A673 (cell line): ENCODE results near the gene DMD. TPM values are rescaled to one million over a fixed set of nuclear protein-coding genes. Genes with fewer than 3 reads are reported as not detected.
A peak's percentile ranks its signal among the peaks of the same experiment; 100 is the strongest.
"Not testable (repeated sequence)": the region's sequence is repeated elsewhere in the genome, so short reads cannot be mapped to it uniquely, and the experiment has no call there.

ENCODE experiments used
- BruUV-seq: library from RNA; stranded (reverse); fragments of 400-500 nt; replicated peaks from 2 replicates; lab custom pipeline; 2021; lab: Mats Ljungman, UMichigan
- CTCF ChIA-PET: fragments of 300-600 bp; sonication (Branson Sonifier 250); formaldehyde crosslinking; loops from one replicate; lab custom pipeline; 2022; ENCODE audit warnings: antibody characterized with exemption; lab: Charles Lee
- POLR2A ChIA-PET: fragments of 300-600 bp; sonication (Branson Sonifier 250); formaldehyde crosslinking; loops from one replicate; lab custom pipeline; 2022; ENCODE audit warnings: antibody characterized with exemption; ENCODE audit not compliant: low non-redundant PET; lab: Charles Lee
- DNase-seq: peaks from one replicate; pipeline ENCODE4 v3.0.0-alpha.2; 2015; ENCODE audit warnings: low spot score
- H3K27ac ChIP-seq: fragments of 200-600 bp; sonication (generic); 2 replicates; pipeline ENCODE4 v1.5.1; 2016; ENCODE audit warnings: mixed run types, low read depth, mild to moderate bottlenecking, mixed read lengths, antibody characterized with exemption, low read length; ENCODE audit not compliant: poor library complexity, severe bottlenecking
- H3K27me3 ChIP-seq: fragments of 200-600 bp; sonication (generic); replicated peaks from 2 replicates; pipeline ENCODE4 v1.6.1; 2017; ENCODE audit warnings: mixed run types, low read depth, mild to moderate bottlenecking, mixed read lengths, antibody characterized with exemption, low read length; ENCODE audit not compliant: insufficient read depth, poor library complexity
- H3K36me3 ChIP-seq: fragments of 200-600 bp; sonication (generic); 2 replicates; pipeline ENCODE4 v1.6.1; 2016; ENCODE audit warnings: mixed run types, mild to moderate bottlenecking, mixed read lengths, antibody characterized with exemption, low read length; ENCODE audit not compliant: insufficient read depth, poor library complexity, severe bottlenecking
- H3K4me1 ChIP-seq: fragments of 200-600 bp; sonication (generic); 2 replicates; pipeline ENCODE4 v1.6.1; 2017; ENCODE audit warnings: mixed run types, mild to moderate bottlenecking, mixed read lengths, antibody characterized with exemption, low read length; ENCODE audit not compliant: insufficient read depth, poor library complexity, severe bottlenecking
- H3K4me3 ChIP-seq: fragments of 200-600 bp; sonication (generic); 2 replicates; pipeline ENCODE4 v1.5.1; 2016; ENCODE audit warnings: low read depth, mixed run types, mild to moderate bottlenecking, mixed read lengths, low read length; ENCODE audit not compliant: poor library complexity, severe bottlenecking
- H3K9me3 ChIP-seq: fragments of 200-600 bp; sonication (generic); 2 replicates; pipeline ENCODE4 v1.6.1; 2016; ENCODE audit warnings: mixed run types, low read depth, mild to moderate bottlenecking, mixed read lengths, antibody characterized with exemption, low read length; ENCODE audit not compliant: poor library complexity, severe bottlenecking
- CTCF ChIP-seq: fragments of 300-800, 200-600 bp; sonication (generic); conservative IDR thresholded peaks from 2 replicates; pipeline ENCODE4 v1.5.1; 2017; ENCODE audit warnings: low read depth, mild to moderate bottlenecking, antibody characterized with exemption, low read length, moderate library complexity, mixed read lengths
- EZH2 ChIP-seq: fragments of 200-600 bp; sonication (generic); IDR thresholded peaks from 2 replicates; pipeline ENCODE4 v1.6.1; 2017; ENCODE audit warnings: borderline replicate concordance, low read depth, mild to moderate bottlenecking, mixed read lengths, antibody characterized with exemption, low read length; ENCODE audit not compliant: poor library complexity, severe bottlenecking
- intact Hi-C: fragments of 100-400 bp; cut with micrococcal nuclease; formaldehyde crosslinking; loops from one replicate; pipeline ENCODE4 v1.10.0; 2022; ENCODE audit not compliant: unreplicated experiment
- total RNA-seq: library from RNA; stranded (reverse); gene quantifications from 2 replicates; pipeline ENCODE4 v1.2.3, GENCODE V29; 2021

DMD gene
- total RNA-seq, 1 experiment from 2014 or later: 5.4 TPM

GRCh38 chrX:33188881-33189280 is 22.5 kb downstream of the DMD start:
- H3K27ac ChIP-seq: no peak overlapping the region
- H3K27me3 ChIP-seq: no peaks in the 10 kb centered on the region
- no peaks in the 10 kb centered on the region for H3K9me3 ChIP-seq
- H3K4me3 ChIP-seq: no peak overlapping the region
- H3K36me3 ChIP-seq: no peaks in the 10 kb centered on the region
- intact Hi-C loops: no loop called here
- TF ChIP-seq CTCF: no peak
- no peak for TF ChIP-seq EZH2
- no TSS peak for BruUV-seq
- ChIA-PET CTCF (no interaction called here), POLR2A (no interaction called here)
- DNase-seq: no peak
- no peaks in the 10 kb centered on the region for H3K4me1 ChIP-seq

- TF ChIP-seq CTCF (no peak), EZH2 (no peak)
- ChIA-PET POLR2A (no interaction called here), CTCF (no interaction called here)
- no peaks in the 10 kb centered on the region for H3K9me3 ChIP-seq
- H3K27ac ChIP-seq: no peak overlapping the region
- BruUV-seq: no TSS peak
- no peak overlapping the region for H3K4me3 ChIP-seq
- no peaks in the 10 kb centered on the region for H3K4me1 ChIP-seq
- H3K27me3 ChIP-seq: no peaks in the 10 kb centered on the region
- DNase-seq: no peak
- intact Hi-C loops: no loop called here
- H3K36me3 ChIP-seq: no peaks in the 10 kb centered on the region
Observed at GRCh38 chrX:33188286-33188685, 23.1 kb downstream of the DMD start.

GRCh38 chrX:33184803-33185202 is 26.5 kb downstream of the DMD start:
- POLR2A ChIA-PET, BruUV-seq, H3K4me3 ChIP-seq, H3K27me3 ChIP-seq, H3K36me3 ChIP-seq, H3K4me1 ChIP-seq, CTCF ChIA-PET, H3K9me3 ChIP-seq, DNase-seq, H3K27ac ChIP-seq, intact Hi-C loops: not testable (repeated sequence)

GRCh38 chrX:33183361-33183760 is 28.0 kb downstream of the DMD start:
- Histone ChIP-seq H3K27ac (no peak overlapping the region), H3K4me3 (no peak overlapping the region), H3K36me3 (no peaks in the 10 kb centered on the region), H3K9me3 (no peaks in the 10 kb centered on the region), H3K4me1 (no peaks in the 10 kb centered on the region), H3K27me3 (no peaks in the 10 kb centered on the region)
- BruUV-seq: no TSS peak
- TF ChIP-seq CTCF: no peak
- no peak for TF ChIP-seq EZH2
- intact Hi-C loops: no loop called here
- ChIA-PET CTCF (no interaction called here), POLR2A (no interaction called here)
- peak; percentile 0 for DNase-seq
